ENCODE data around the gene SPA17.

DNA sequence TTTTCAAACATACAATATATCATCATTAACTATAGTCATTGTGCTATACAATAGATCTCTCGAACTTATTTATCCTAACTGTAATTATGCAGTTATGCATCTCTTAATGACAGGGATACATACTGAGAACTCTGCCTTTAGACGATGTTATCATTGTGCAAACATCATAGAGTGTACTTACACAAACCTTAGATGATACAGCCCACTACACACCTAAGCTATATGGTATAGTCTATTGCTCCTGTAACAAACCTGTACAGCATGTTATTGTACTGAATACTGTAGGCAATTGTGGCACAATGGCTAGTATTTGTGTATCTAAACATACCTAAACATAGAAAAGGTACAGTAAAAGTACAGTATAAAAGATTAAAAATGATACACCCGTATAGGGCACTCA, 38.7 kb downstream of the SPA17 start:
- no peak for TF ChIP-seq POLR2A (IDR thresholded peaks at IDR 0.05)
- TF ChIP-seq, protein P1, sequence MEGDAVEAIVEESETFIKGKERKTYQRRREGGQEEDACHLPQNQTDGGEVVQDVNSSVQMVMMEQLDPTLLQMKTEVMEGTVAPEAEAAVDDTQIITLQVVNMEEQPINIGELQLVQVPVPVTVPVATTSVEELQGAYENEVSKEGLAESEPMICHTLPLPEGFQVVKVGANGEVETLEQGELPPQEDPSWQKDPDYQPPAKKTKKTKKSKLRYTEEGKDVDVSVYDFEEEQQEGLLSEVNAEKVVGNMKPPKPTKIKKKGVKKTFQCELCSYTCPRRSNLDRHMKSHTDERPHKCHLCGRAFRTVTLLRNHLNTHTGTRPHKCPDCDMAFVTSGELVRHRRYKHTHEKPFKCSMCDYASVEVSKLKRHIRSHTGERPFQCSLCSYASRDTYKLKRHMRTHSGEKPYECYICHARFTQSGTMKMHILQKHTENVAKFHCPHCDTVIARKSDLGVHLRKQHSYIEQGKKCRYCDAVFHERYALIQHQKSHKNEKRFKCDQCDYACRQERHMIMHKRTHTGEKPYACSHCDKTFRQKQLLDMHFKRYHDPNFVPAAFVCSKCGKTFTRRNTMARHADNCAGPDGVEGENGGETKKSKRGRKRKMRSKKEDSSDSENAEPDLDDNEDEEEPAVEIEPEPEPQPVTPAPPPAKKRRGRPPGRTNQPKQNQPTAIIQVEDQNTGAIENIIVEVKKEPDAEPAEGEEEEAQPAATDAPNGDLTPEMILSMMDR (IDR thresholded peaks at IDR 0.05) = no peak
